Glomerular visceral epithelial cell (primary cell): Measurements from ENCODE around the gene CFAP161.
"Not testable (repeated sequence)": the region's sequence is repeated elsewhere in the genome, so short reads cannot be mapped to it uniquely, and the experiment has no call there.

Experiments
- DNase-seq: peaks from one replicate; pipeline ENCODE4 v3.0.0-alpha.2; 2016; ENCODE audit errors: extremely low spot score

CFAP161 gene

DNA sequence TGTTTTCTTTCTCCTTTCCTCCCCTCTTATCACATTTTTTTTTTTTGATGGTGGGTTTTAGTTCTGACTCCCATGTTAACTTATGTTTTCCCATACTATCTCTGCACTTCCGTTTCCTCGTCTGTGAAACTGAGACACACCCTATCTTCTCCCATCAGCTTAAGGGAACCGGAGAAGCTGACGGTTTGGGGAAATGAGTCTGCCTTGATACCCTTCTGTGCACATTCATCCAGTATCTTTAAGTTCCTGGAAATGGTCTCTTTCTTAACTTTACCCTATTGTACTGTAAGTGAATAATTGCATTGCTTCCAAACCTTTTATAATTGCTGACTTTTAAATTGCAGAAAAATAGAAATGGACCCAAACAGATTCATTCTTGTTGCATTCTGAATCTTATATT, 26.2 kb upstream of the CFAP161 start:
- no peak for DNase-seq

- no peak for DNase-seq
These were observed 25.6 kb upstream of the CFAP161 start for GRCh38 chr15:81108427-81108826.

DNA sequence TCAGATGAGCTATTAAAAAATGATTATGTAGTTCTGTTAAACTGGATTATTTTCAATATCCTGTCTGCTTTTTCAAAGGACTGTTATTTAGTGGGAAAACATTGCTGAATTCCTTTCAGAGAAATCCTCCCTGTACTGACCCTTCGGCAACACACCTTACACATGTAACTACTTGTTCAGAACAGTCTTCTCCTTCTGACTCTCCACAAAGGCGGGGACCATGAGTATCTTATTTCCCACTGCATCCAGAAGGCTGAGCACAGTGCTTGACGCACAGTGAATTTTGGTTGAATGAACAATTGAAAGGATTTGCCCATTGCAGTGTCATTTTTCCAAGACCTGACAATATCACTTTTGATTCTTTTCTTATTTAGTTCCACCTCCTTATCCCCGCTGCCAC, 23.1 kb upstream of the CFAP161 start:
- DNase-seq: no peak

GRCh38 chr15:81111510-81112470, 22.3 kb upstream of the CFAP161 start:
- DNase-seq: no peak

- DNase-seq: no peak
These were observed 20.8 kb upstream of the CFAP161 start for GRCh38 chr15:81113204-81113657.

DNA sequence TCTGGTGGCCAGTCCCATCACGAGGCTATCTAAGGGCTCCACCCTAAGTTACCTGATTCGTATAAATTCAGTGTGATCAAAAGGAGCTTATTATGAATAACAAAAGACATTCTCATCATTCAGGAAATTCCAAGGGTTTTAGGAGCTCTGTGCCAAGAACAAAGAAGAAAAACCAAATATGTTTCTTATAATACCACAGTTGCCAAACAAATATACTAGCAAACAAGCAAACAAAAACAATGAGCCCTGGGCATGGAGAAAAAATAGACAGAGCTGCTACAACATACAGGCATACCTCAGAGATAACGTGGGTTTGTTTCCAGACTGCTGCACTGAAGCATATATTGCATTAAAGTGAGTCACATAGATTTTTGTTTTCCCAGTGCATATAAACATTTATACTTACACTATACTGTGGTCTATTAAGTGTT, 20.2 kb upstream of the CFAP161 start:
- DNase-seq: no peak

DNA sequence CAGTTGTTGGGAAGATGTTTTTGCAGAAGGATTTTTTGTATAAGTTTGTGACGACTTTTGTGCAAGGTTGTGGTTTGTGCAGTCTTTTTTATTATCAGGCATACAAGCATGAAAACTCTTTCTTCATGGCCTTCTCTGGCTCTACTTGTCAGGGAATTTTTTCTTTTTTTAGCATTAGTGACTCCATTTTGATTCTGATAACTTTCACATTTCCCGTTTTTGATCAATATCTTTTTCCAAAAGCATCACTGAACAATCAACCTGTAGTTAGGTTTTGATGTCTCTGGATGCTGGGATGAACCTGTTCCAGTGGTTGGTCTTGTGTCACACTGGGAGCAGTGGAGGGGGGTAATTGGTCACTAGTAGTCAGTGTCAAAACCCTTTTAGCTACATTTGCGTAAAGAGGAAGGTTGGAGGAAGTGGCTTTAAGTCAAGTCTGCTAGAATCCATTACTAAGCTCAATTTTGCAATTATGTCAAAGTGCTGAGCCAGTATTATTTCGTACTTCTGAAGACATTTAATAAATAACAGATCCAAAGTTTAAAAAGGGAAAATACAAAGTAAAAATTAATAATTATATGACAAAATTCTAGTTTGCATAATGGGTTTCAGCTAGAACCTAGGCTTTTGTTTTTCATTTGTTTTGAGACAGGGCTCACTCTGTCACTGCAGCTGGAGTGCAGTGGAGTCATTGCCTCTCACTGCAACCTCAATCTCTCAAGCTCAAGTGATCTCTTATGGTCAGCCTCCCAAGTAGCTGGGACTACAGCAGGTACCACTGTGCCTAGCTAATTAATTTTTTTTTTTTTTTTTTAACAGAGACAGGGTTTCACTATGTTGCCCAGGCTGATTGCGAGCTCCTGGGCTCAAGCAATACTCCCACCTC, 18.8 kb upstream of the CFAP161 start:
- no peak for DNase-seq

DNA sequence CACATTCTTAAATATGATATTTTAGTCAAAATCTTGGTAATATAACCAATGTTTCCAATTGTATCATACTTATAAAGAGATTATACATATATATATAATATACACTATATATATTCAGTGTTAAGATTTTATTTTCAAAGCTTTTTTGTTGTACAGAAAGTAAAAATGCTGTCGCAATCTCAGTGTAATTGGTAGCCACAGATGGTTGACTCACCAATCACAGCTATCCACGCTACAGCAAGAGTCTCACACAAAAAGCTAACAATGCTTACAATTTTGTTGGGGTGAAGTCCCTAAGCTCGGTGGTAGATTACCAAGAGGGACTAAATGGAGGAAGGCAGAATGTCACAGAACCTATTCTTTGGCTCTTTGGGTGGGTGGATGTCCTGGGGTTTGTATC, 16.9 kb upstream of the CFAP161 start:
- no peak for DNase-seq

GRCh38 chr15:81117581-81117980, 16.5 kb upstream of the CFAP161 start:
- no peak for DNase-seq

DNA sequence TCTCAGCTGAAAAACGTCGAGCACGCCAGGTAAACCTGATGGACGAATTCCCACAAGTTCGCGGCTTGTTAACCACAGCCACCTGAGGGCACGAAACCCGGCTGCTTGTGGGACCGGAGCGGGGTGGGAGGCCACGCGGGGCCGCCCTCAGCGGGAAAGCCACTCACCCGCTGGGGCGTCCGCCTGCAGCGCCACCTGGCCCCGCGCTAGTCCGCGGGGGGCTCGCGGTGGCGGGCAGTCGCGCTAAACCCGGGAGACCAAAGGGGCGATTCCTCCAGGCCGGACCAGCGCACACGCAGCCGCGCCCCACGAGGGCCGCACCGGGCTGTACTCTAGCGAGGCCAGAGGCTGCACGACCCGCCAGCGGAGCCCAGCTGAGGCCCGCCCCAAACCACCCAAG, 15.7 kb upstream of the CFAP161 start:
- no peak for DNase-seq

- no peak for DNase-seq
These were observed 14.0 kb upstream of the CFAP161 start for GRCh38 chr15:81120069-81120468.

GRCh38 chr15:81126892-81127291, 7.2 kb upstream of the CFAP161 start:
- no peak for DNase-seq

GRCh38 chr15:81141478-81141877, 7.4 kb downstream of the CFAP161 start:
- DNase-seq: not testable (repeated sequence)

DNA sequence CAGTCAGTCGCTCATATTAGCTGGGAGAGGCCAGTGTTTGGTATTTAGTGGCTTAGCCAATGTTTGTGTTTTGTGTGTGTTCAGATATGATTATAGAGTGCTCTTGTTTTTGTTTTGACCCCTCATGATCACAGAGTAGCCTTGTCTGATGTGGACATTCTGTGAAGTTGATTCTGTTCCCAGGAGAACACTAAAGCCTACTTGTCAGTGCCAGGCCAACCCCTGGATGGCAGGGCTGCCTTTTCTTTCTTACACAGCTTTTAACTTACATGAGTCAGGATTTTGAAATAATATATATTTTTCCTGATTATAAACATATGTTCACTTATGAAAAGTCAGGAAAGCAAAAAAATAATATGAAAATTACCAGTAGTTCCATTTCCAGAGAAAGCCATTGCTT, 11.9 kb downstream of the CFAP161 start:
- DNase-seq: no peak

DNA sequence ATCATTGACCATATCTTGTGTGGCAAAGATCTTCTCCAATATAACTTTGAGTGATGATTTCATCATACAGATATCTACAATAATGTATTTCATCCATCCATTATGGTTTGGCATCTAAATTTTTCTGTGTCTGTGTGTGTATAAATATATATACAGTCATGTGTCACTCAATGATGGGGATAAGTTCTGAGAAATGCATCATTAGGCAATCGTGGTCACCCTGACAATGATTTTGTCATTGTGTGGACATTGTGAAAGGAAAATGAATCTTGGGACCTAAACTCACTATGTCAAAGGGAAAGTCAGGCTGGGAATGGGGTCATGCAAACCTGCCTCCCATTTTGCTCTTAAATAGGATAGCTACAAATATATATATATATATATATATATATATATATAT, 12.4 kb downstream of the CFAP161 start:
- DNase-seq: no peak

DNA sequence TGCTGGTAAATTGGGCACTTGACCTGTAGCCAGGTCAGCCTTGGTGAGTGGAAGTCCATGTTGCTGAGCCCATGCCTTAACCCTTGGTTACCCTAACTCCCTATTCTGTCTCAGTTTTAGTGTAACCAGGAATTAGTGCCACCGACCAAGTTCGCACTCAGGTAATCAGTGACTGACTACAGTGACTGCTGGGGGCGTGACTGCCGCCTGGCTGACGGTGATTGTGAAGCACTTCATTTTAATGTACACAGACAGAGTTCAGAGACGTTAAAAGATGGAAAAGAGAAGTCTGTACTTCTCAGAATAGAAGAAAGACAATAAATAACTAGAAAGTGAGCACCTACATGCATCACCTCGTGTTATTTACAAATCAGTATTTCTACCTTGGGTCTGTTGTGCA, 17.3 kb downstream of the CFAP161 start:
- no peak for DNase-seq

- no peak for DNase-seq
These were observed 18.3 kb downstream of the CFAP161 start for GRCh38 chr15:81152339-81152738.

DNA sequence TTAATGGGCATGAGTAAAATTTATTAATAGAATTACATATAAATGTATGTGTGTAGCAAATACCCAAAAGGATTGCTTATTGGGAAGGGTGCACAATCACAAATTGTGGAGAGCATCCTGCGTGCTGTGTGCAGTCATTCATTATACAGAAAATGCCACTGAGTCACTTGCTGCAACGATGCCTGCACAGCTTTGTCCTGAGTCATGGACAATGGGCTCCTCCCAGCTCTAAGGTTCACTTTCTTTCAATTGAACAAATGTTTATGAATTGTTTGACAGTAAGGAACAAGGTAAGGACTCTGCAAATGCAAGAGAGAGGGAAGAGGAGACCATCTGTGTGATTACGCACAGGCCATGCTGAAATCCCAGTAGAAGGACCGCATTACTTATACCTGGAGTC, 18.7 kb downstream of the CFAP161 start:
- no peak for DNase-seq

DNA sequence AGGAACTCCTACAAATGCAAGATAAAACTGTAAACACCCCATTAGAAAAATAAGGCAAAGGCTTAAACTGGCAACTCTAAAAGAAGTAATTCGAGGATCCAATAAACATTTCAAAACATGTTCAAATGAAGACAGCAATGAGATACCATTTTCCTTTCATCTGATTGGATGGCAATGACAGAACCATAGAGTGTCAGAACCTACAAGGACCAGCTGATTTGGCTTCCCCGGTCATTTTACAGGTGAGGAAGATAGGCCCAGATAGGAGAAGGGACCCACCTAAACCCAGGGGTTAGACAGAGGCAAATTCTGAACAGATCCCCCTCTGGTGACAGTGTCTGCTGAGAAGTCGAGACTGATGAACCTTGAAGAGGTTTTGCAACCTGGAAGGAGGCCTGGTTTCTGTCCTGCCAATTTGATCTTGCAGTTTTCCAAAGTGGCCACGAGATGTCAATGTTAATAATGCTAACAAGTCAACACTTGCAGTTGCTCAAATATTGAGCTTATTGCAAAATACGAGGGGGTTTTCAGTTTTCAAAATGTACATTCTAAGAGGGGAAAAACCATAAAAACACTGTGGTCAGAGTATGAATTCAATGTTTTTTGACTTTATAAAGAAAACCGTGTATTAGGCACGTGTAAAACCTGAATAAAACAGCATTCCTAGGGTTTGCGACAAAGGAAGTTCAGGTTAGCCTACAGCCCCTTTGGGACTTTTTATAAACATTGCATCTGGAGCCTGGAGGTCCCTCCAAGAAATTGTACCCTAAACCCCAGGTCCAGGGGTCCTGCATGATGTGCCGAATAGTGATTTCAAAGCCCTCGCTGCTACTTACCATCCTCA, 21.5 kb downstream of the CFAP161 start:
- DNase-seq: peak; percentile 44

DNA sequence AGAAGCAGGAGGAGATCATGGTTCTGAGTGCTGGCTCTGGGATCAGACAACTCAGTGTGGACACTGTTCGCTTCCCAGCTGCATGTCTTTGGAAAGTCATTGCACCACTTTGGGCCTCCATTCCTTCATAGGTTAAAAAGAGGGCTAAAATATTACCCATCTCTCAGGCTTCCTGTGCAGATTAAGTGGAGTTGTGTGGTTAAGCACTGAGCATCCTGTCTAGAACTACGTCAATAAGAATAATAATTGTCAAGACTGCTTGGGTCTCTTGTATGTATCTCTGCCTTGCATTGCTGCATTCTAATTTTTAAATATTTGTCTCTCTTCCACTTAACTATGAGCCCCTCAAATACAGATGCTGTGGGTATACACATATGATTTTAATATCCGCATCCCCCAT, 22.3 kb downstream of the CFAP161 start:
- no peak for DNase-seq

- no peak for DNase-seq
These were observed 23.3 kb downstream of the CFAP161 start for GRCh38 chr15:81157195-81157938.
